ENCODE measurements around the gene RADIL.

- TF ChIP-seq POLR2A (IDR thresholded peaks at IDR 0.05) (no peak), POLR2AphosphoS5 (IDR thresholded peaks at IDR 0.05) (no peak)
- TF ChIP-seq, protein P1, sequence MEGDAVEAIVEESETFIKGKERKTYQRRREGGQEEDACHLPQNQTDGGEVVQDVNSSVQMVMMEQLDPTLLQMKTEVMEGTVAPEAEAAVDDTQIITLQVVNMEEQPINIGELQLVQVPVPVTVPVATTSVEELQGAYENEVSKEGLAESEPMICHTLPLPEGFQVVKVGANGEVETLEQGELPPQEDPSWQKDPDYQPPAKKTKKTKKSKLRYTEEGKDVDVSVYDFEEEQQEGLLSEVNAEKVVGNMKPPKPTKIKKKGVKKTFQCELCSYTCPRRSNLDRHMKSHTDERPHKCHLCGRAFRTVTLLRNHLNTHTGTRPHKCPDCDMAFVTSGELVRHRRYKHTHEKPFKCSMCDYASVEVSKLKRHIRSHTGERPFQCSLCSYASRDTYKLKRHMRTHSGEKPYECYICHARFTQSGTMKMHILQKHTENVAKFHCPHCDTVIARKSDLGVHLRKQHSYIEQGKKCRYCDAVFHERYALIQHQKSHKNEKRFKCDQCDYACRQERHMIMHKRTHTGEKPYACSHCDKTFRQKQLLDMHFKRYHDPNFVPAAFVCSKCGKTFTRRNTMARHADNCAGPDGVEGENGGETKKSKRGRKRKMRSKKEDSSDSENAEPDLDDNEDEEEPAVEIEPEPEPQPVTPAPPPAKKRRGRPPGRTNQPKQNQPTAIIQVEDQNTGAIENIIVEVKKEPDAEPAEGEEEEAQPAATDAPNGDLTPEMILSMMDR (IDR thresholded peaks at IDR 0.05) = no peak
These were observed 23.2 kb upstream of the RADIL start for GRCh38 chr7:4906682-4907081.

Measured in gastroesophageal sphincter (tissue), 3 donors.